GM12878 (cell line): Measurements from ENCODE around the gene SLC13A3. TPM values are rescaled to one million over a fixed set of nuclear protein-coding genes. Genes with fewer than 3 reads are reported as not detected.

ENCODE experiments used
- ATAC-seq: fragments of 200-7000 bp; cut with Tn5 transposase; 3 replicates; pipeline ENCODE4 v1.9.1; 2020; ENCODE audit warnings: mild to moderate bottlenecking, moderate library complexity
- BruUV-seq: library from RNA; stranded (reverse); fragments of 400-500 nt; replicated peaks from 2 replicates; lab custom pipeline; 2021; lab: Mats Ljungman, UMichigan
- CTCF ChIA-PET: fragments of 300-600 bp; sonication (Branson Sonifier 250); formaldehyde crosslinking; extraction: SDS; loops from one replicate; lab custom pipeline; 2021; ENCODE audit warnings: inconsistent platforms; lab: Yijun Ruan, JAX
- POLR2A ChIA-PET: fragments of 350-600 bp; formaldehyde crosslinking; extraction: SDS; loops from one replicate; lab custom pipeline; 2021; ENCODE audit warnings: inconsistent platforms; lab: Charles Lee
- RAD21 ChIA-PET: fragments of 300-600 bp; sonication (Branson Sonifier 250); formaldehyde crosslinking; loops from one replicate; lab custom pipeline; 2023; ENCODE audit warnings: antibody characterized with exemption; ENCODE audit not compliant: unreplicated experiment; lab: Charles Lee
- SMC1A ChIA-PET: fragments of 300-600 bp; sonication (Branson Sonifier 250); formaldehyde crosslinking; loops from one replicate; lab custom pipeline; 2023; ENCODE audit not compliant: unreplicated experiment, uncharacterized antibody; lab: Charles Lee
- DNase-seq: peaks from one replicate; pipeline ENCODE4 v3.0.0-alpha.2; 2011; ENCODE audit warnings: low read depth, low spot score
- FAIRE-seq: peaks from 3 replicates; lab custom pipeline; 2011; peaks lifted over from hg19 to GRCh38; lab: Jason Lieb, UNC
- H2AFZ ChIP-seq: 2 replicates; pipeline ENCODE4 v1.6.0; 2011; ENCODE audit warnings: low read depth, low read length, control low read depth; ENCODE audit not compliant: control insufficient read depth
- H3K27ac ChIP-seq: 2 replicates; pipeline ENCODE4 v1.5.1; 2011; ENCODE audit warnings: control low read depth; ENCODE audit not compliant: control insufficient read depth, insufficient read depth
- H3K27me3 ChIP-seq, 2 experiments: replicated peaks in 1 of 2; 2 replicates each; pipeline versions ENCODE4 v1.6.0 to v1.6.1; 2011; ENCODE audit warnings: low read length in 1 of 2; ENCODE audit not compliant: control insufficient read depth in 2 of 2, insufficient read depth in 2 of 2
- H3K36me3 ChIP-seq, 2 experiments: 2 replicates each; pipeline ENCODE4 v1.5.1; 2011; ENCODE audit warnings: low read length in 1 of 2; ENCODE audit not compliant: control insufficient read depth in 2 of 2, insufficient read depth in 2 of 2
- H3K4me1 ChIP-seq: 2 replicates; pipeline ENCODE4 v1.6.1; 2011; ENCODE audit warnings: mild to moderate bottlenecking, low read length, moderate library complexity, mixed read lengths; ENCODE audit not compliant: control insufficient read depth, insufficient read depth
- H3K4me2 ChIP-seq: 2 replicates; pipeline ENCODE4 v1.6.0; 2011; ENCODE audit warnings: control low read depth; ENCODE audit not compliant: control insufficient read depth, insufficient read depth
- H3K4me3 ChIP-seq: fragments of 200-600 bp; sonication (generic); 2 replicates; pipeline ENCODE4 v1.5.1; 2016
- H3K79me2 ChIP-seq: 2 replicates; pipeline ENCODE4 v1.6.0; 2011; ENCODE audit warnings: low read length; ENCODE audit not compliant: control insufficient read depth, insufficient read depth
- H3K9ac ChIP-seq: 2 replicates; pipeline ENCODE4 v1.8.0; 2011; ENCODE audit warnings: low read length, control low read depth, mixed read lengths; ENCODE audit not compliant: control insufficient read depth, insufficient read depth
- H3K9me3 ChIP-seq: replicated peaks from 3 replicates; pipeline ENCODE4 v1.5.1; 2011; ENCODE audit warnings: mild to moderate bottlenecking, low read length; ENCODE audit not compliant: control insufficient read depth, insufficient read depth
- H4K20me1 ChIP-seq: 2 replicates; pipeline ENCODE4 v1.6.0; 2011; ENCODE audit not compliant: control insufficient read depth, insufficient read depth
- GATAD2B ChIP-seq: fragments of 450-650 bp; conservative IDR thresholded peaks from 2 replicates; pipeline ENCODE4 v1.6.1; 2017; ENCODE audit warnings: low read depth, mild to moderate bottlenecking, moderate library complexity
- NR2C2 ChIP-seq: IDR thresholded peaks from 2 replicates; pipeline ENCODE4 v1.6.1; 2011; ENCODE audit warnings: borderline replicate concordance, low read depth; ENCODE audit not compliant: control insufficient read depth, insufficient read length
- NRF1 ChIP-seq: conservative IDR thresholded peaks from 2 replicates; pipeline ENCODE4 v1.6.1; 2011; ENCODE audit warnings: mild to moderate bottlenecking, low read depth, low read length, improper control_type of control experiment
- PML ChIP-seq: IDR thresholded peaks from 2 replicates; pipeline ENCODE4 v1.6.1; 2012; ENCODE audit warnings: low read length, inconsistent platforms
- TCF12 ChIP-seq: IDR thresholded peaks from 2 replicates; pipeline ENCODE4 v1.6.1; 2011; ENCODE audit warnings: low read depth, mild to moderate bottlenecking, low read length
- ZNF274 ChIP-seq: IDR thresholded peaks from one replicate; pipeline ENCODE4 v1.8.0; 2011; ENCODE audit not compliant: insufficient read length, insufficient read depth
- WGBS: methylation state at CpG from one replicate; pipeline ENCODE4 v1.1.6; 2016; ENCODE audit warnings: low lambda C conversion rate; ENCODE audit not compliant: insufficient replicate concordance, insufficient coverage; ENCODE audit errors: missing lambda C conversion rate; 5-methylcytosine and 5-hydroxymethylcytosine counted together
- in situ Hi-C: fragments of 300-500 bp; cut with MboI; formaldehyde crosslinking; loops from 9 replicates; pipeline ENCODE4 v1.14.3; 2018; ENCODE audit warnings: mixed read lengths
- intact Hi-C: fragments of 100-400 bp; cut with micrococcal nuclease; formaldehyde crosslinking; loops from one replicate; pipeline ENCODE4 v1.14.2; 2022; ENCODE audit not compliant: unreplicated experiment
- polyA plus RNA-seq, 11 experiments: library from polyadenylated mRNA; depleted of rRNA in 4 of 11; unstranded in 6 of 11; stranded (reverse) in 5 of 11; fragments of >200 nt; fragmentation: Nextera tagmentation in 4 of 11; fragmentation: Illumina TruSeq in 1 of 11; extraction: Ambion mirVana in 4 of 11; extraction: Trizol in 1 of 11; gene quantifications; 1 replicate in 1 of 11; 2 replicates in 10 of 11; pipeline versions ENCODE4 v1.2.1 to v1.2.3, GENCODE V29; 2011 to 2016; ENCODE audit warnings: inconsistent platforms in 2 of 11, missing spikeins in 2 of 11, low read depth in 1 of 11
- total RNA-seq, 4 experiments: library from RNA; depleted of rRNA in 3 of 4; stranded (reverse); fragments of >200 nt in 3 of 4; fragmentation: Illumina TruSeq in 1 of 4; extraction: Trizol in 1 of 4; gene quantifications; 2 replicates each; pipeline versions ENCODE4 v1.2.1 to v1.2.3, GENCODE V29; 2013 to 2021

SLC13A3 gene
- total and polyA plus RNA-seq, 10 of the 15 experiments (the other 5 are each of a cell fraction or from before 2014, with no cell fraction given) = 0.03 to 0.76 (median 0.07) TPM; not detected in 4

GRCh38 chr20:46671866-46672542 lies 20.7 kb upstream of the SLC13A3 start (continued):
- no peak for TF ChIP-seq NR2C2
- TF ChIP-seq, all 136 proteins: peak for 0

- FAIRE-seq = no peak
- in situ Hi-C loops = no loop called here
- no peak for TF ChIP-seq GATAD2B
- no peak for TF ChIP-seq ZNF274
- TF ChIP-seq PML = no peak
- no peak for TF ChIP-seq NRF1
- TF ChIP-seq TCF12 = no peak
- 51% methylated on average over 3 of the region's 3 CpGs for WGBS
- no peak for DNase-seq
- H3K4me1 ChIP-seq = no peaks in the 10 kb centered on the region
- intact Hi-C loops = no loop called here
- no peaks in the 10 kb centered on the region for H3K79me2 ChIP-seq
- POLR2A ChIA-PET = no interaction called here
- H3K36me3 ChIP-seq = no peaks in the 10 kb centered on the region
- H2AFZ ChIP-seq = no peak overlapping the region
- H3K4me3 ChIP-seq = no peak overlapping the region
- SMC1A ChIA-PET = no interaction called here
- CTCF ChIA-PET = interaction anchor here (0.7 to 1.0 kb wide), 2 partner anchors 11 to 58 kb away, joined by 3 to 4 read pairs; no protein-coding TSS in a partner anchor
- BruUV-seq = no TSS peak
- ATAC-seq = no peak
- RAD21 ChIA-PET = no interaction called here
- no peaks in the 10 kb centered on the region for H4K20me1 ChIP-seq
- H3K27ac ChIP-seq = no peak overlapping the region
- H3K9me3 ChIP-seq = no peaks in the 10 kb centered on the region; the same call in 2 of the 3 replicates
- no peaks in the 10 kb centered on the region for H3K27me3 ChIP-seq
- H3K4me2 ChIP-seq = no peak overlapping the region
- no peak overlapping the region for H3K9ac ChIP-seq
Observed at GRCh38 chr20:46670585-46671584, 19.6 kb upstream of the SLC13A3 start.
